Activated CD4-positive, alpha-beta T cell treated with anti-CD3 and anti-CD28 coated beads for 48 hours (primary cell): ENCODE results near the gene DBNDD1.
"Not testable (repeated sequence)": the region's sequence is repeated elsewhere in the genome, so short reads cannot be mapped to it uniquely, and the experiment has no call there.

Experiments used
- DNase-seq: peaks from one replicate; pipeline ENCODE4 v3.0.0-alpha.2; 2020

DBNDD1 gene

GRCh38 chr16:89986600-89986999, 32.7 kb downstream of the DBNDD1 start:
- no peak for DNase-seq

- no peak for DNase-seq
These were observed 34.0 kb downstream of the DBNDD1 start for GRCh38 chr16:89985219-89985618.

GRCh38 chr16:89984216-89984615, 35.0 kb downstream of the DBNDD1 start:
- DNase-seq: no peak

- peak; percentile 31 for DNase-seq
These were observed 35.7 kb downstream of the DBNDD1 start for GRCh38 chr16:89983536-89983935.

GRCh38 chr16:89982318-89982717, 36.9 kb downstream of the DBNDD1 start:
- no peak for DNase-seq

- DNase-seq: peak; percentile 49
These were observed 37.8 kb downstream of the DBNDD1 start for GRCh38 chr16:89981414-89981813.

GRCh38 chr16:89974870-89975269, 44.4 kb downstream of the DBNDD1 start:
- no peak for DNase-seq

- no peak for DNase-seq
These were observed 45.5 kb downstream of the DBNDD1 start for GRCh38 chr16:89973654-89974335.

- DNase-seq: no peak
These were observed 46.0 kb downstream of the DBNDD1 start for GRCh38 chr16:89973235-89973634.

- peak; percentile 93 for DNase-seq
These were observed 46.7 kb downstream of the DBNDD1 start for GRCh38 chr16:89972244-89973234.

- no peak for DNase-seq
These were observed 47.6 kb downstream of the DBNDD1 start for GRCh38 chr16:89971495-89972243.

GRCh38 chr16:89969741-89970410, 49.4 kb downstream of the DBNDD1 start:
- no peak for DNase-seq

- not testable (repeated sequence) for DNase-seq
These were observed 51.2 kb downstream of the DBNDD1 start for GRCh38 chr16:89968074-89968473.

- DNase-seq: not testable (repeated sequence)
These were observed 51.8 kb downstream of the DBNDD1 start for GRCh38 chr16:89967436-89967835.

GRCh38 chr16:89966756-89967155, 52.5 kb downstream of the DBNDD1 start:
- DNase-seq: no peak

GRCh38 chr16:89965447-89966225, 53.6 kb downstream of the DBNDD1 start:
- DNase-seq: no peak

- no peak for DNase-seq
These were observed 55.1 kb downstream of the DBNDD1 start for GRCh38 chr16:89964201-89964600.

- DNase-seq: no peak
These were observed 56.3 kb downstream of the DBNDD1 start for GRCh38 chr16:89962754-89963498.

- DNase-seq: no peak
These were observed 57.3 kb downstream of the DBNDD1 start for GRCh38 chr16:89961920-89962319.

GRCh38 chr16:89960966-89961365, 58.3 kb downstream of the DBNDD1 start:
- no peak for DNase-seq

- no peak for DNase-seq
These were observed 60.7 kb downstream of the DBNDD1 start for GRCh38 chr16:89958596-89958995.
